HCT116 (cell line): ENCODE results near the gene CACNA1A. TPM values are rescaled to one million over a fixed set of nuclear protein-coding genes. Genes with fewer than 3 reads are reported as not detected.

Source experiments
- ATAC-seq: fragments of 200-7000 bp; cut with Tn5 transposase; 2 replicates; pipeline ENCODE4 v1.9.1; 2020; ENCODE audit warnings: mild to moderate bottlenecking, moderate library complexity
- BruUV-seq: library from RNA; stranded (reverse); fragments of 400-500 nt; replicated peaks from 2 replicates; lab custom pipeline; 2021; lab: Mats Ljungman, UMichigan
- CTCF ChIA-PET: fragments of 300-600 bp; sonication (Branson Sonifier 250); formaldehyde crosslinking; loops from one replicate; lab custom pipeline; 2021; ENCODE audit warnings: antibody characterized with exemption; lab: Charles Lee
- POLR2A ChIA-PET: fragments of 300-600, 350-600 bp; sonication (Branson Sonifier 250); formaldehyde crosslinking; loops from one replicate; lab custom pipeline; 2021; ENCODE audit warnings: antibody characterized with exemption; lab: Charles Lee
- RAD21 ChIA-PET, 2 experiments: fragments of 300-600 bp; sonication (Branson Sonifier 250); formaldehyde crosslinking; loops; one replicate each; lab custom pipeline; 2023; ENCODE audit warnings: low total read pairs in 2 of 2; ENCODE audit not compliant: uncharacterized antibody in 2 of 2, unreplicated experiment in 2 of 2, low non-redundant PET in 1 of 2; lab: Charles Lee
- DNase-seq: peaks from one replicate; pipeline ENCODE4 v3.0.0-alpha.2; 2010; ENCODE audit warnings: low read depth, low spot score
- H2AFZ ChIP-seq: fragments of 200-600 bp; shearing (Covaris generic), sonication (generic); 2 replicates; pipeline ENCODE4 v1.6.1; 2017; ENCODE audit warnings: low read depth, mixed run types, mixed read lengths, antibody characterized with exemption, low read length; ENCODE audit not compliant: poor library complexity, severe bottlenecking
- H3K27ac ChIP-seq: 2 replicates; pipeline ENCODE4 v1.5.1; 2012; ENCODE audit warnings: low read depth, low read length
- H3K27me3 ChIP-seq: fragments of 200-600 bp; sonication (generic); 2 replicates; pipeline ENCODE4 v1.6.1; 2016; ENCODE audit warnings: mixed run types, low read length, mixed read lengths; ENCODE audit not compliant: insufficient read depth
- H3K36me3 ChIP-seq, 2 experiments: fragments of 200-500 bp in 1 of 2; fragments of 200-600 bp in 1 of 2; sonication (Bioruptor generic) in 1 of 2; sonication (generic) in 1 of 2; 2 replicates each; pipeline versions ENCODE4 v1.5.1 to v1.6.1; 2014 to 2016; ENCODE audit warnings: low read length in 2 of 2, inconsistent platforms in 1 of 2, mixed read lengths in 1 of 2, mixed run types in 1 of 2; ENCODE audit not compliant: insufficient read depth in 2 of 2, control insufficient read depth in 1 of 2
- H3K4me1 ChIP-seq, 2 experiments: fragments of 200-600 bp in 1 of 2; sonication (generic) in 1 of 2; 2 replicates each; pipeline versions ENCODE4 v1.5.1 to v1.6.1; 2012 to 2017; ENCODE audit warnings: low read length in 2 of 2, inconsistent platforms in 1 of 2, mild to moderate bottlenecking in 1 of 2, mixed read lengths in 1 of 2, mixed run types in 1 of 2, moderate library complexity in 1 of 2; ENCODE audit not compliant: insufficient read depth in 2 of 2, control insufficient read depth in 1 of 2
- H3K4me2 ChIP-seq: fragments of 200-600 bp; sonication (generic); 2 replicates; pipeline ENCODE4 v1.6.1; 2017; ENCODE audit warnings: mixed run types, low read length, mixed read lengths
- H3K4me3 ChIP-seq, 2 experiments: fragments of 200-600 bp in 1 of 2; sonication (generic) in 1 of 2; replicated peaks in 1 of 2; 2 replicates each; pipeline ENCODE4 v1.5.1; 2011 to 2016; ENCODE audit warnings: low read length in 2 of 2, control low read depth in 1 of 2, low read depth in 1 of 2, mild to moderate bottlenecking in 1 of 2, mixed read lengths in 1 of 2, mixed run types in 1 of 2
- H3K79me2 ChIP-seq: fragments of 200-600 bp; sonication (generic); 2 replicates; pipeline ENCODE4 v1.6.1; 2017; ENCODE audit warnings: mild to moderate bottlenecking, mixed run types, low read length, moderate library complexity, mixed read lengths; ENCODE audit not compliant: insufficient read depth
- H3K9ac ChIP-seq: fragments of 200-600 bp; sonication (generic); 2 replicates; pipeline ENCODE4 v1.6.1; 2016; ENCODE audit warnings: low read length, mixed read lengths
- H3K9me2 ChIP-seq: fragments of 200-600 bp; sonication (generic), shearing (Covaris generic); 2 replicates; pipeline ENCODE4 v1.6.1; 2017; ENCODE audit warnings: mixed run types, mild to moderate bottlenecking, moderate library complexity; ENCODE audit not compliant: insufficient read depth
- H3K9me3 ChIP-seq, 2 experiments: fragments of 200-500 bp in 1 of 2; fragments of 200-600 bp in 1 of 2; sonication (Bioruptor generic) in 1 of 2; sonication (generic) in 1 of 2; 2 replicates each; pipeline ENCODE4 v1.6.1; 2014 to 2017; ENCODE audit warnings: low read length in 2 of 2, mixed read lengths in 2 of 2, inconsistent platforms in 1 of 2, low read depth in 1 of 2, mild to moderate bottlenecking in 1 of 2, mixed run types in 1 of 2, moderate library complexity in 1 of 2; ENCODE audit not compliant: control insufficient read depth in 1 of 2, insufficient read depth in 1 of 2
- H4K20me1 ChIP-seq: fragments of 200-600 bp; sonication (generic), shearing (Covaris generic); 2 replicates; pipeline ENCODE4 v1.6.1; 2017; ENCODE audit warnings: mixed run types, mild to moderate bottlenecking, moderate library complexity; ENCODE audit not compliant: insufficient read depth
- ATF3 ChIP-seq: IDR thresholded peaks from 2 replicates; pipeline ENCODE4 v1.6.1; 2012
- EGR1 ChIP-seq: IDR thresholded peaks from 2 replicates; pipeline ENCODE4 v1.6.1; 2012; ENCODE audit warnings: low read depth
- ELF1 ChIP-seq: IDR thresholded peaks from 2 replicates; pipeline ENCODE4 v1.6.1; 2012; ENCODE audit warnings: low read depth, borderline replicate concordance
- EZH2phosphoT487 ChIP-seq: fragments of 200-600 bp; IDR thresholded peaks from 2 replicates; pipeline ENCODE4 v1.6.1; 2018; ENCODE audit warnings: antibody characterized with exemption, borderline replicate concordance
- JUND ChIP-seq: IDR thresholded peaks from 2 replicates; pipeline ENCODE4 v1.6.1; 2012
- MAX ChIP-seq: IDR thresholded peaks from 2 replicates; pipeline ENCODE4 v1.6.1; 2012
- RAD21 ChIP-seq: IDR thresholded peaks from 2 replicates; pipeline ENCODE4 v1.6.1; 2012; ENCODE audit warnings: low read depth, mild to moderate bottlenecking
- SIN3A ChIP-seq: IDR thresholded peaks from 2 replicates; pipeline ENCODE4 v1.6.1; 2012; ENCODE audit warnings: low read depth
- SP1 ChIP-seq: IDR thresholded peaks from 2 replicates; pipeline ENCODE4 v1.6.1; 2012; ENCODE audit warnings: low read depth
- SRF ChIP-seq: IDR thresholded peaks from 2 replicates; pipeline ENCODE4 v1.6.1; 2012; ENCODE audit warnings: low read depth
- TCF7L2 ChIP-seq: IDR thresholded peaks from 2 replicates; pipeline ENCODE4 v1.7.0; 2011; ENCODE audit warnings: borderline replicate concordance, inconsistent platforms; ENCODE audit not compliant: insufficient read depth, insufficient read length; ENCODE audit errors: extremely low read depth
- YY1 ChIP-seq: IDR thresholded peaks from 2 replicates; pipeline ENCODE4 v1.6.1; 2011; ENCODE audit warnings: low read length, low read depth, moderate library complexity, mild to moderate bottlenecking; ENCODE audit not compliant: insufficient replicate concordance; ENCODE audit errors: extremely low read depth
- ZNF274 ChIP-seq: fragments of 200-500 bp; sonication (Bioruptor generic); IDR thresholded peaks from 2 replicates; pipeline ENCODE4 v1.6.1; 2014; ENCODE audit warnings: mild to moderate bottlenecking, low read depth, low read length, inconsistent platforms
- intact Hi-C: fragments of 100-400 bp; cut with micrococcal nuclease; formaldehyde crosslinking; loops from 2 replicates; pipeline ENCODE4 v1.10.0; 2022
- total RNA-seq: library from RNA; stranded (reverse); gene quantifications from one replicate; pipeline ENCODE4 v1.2.1, GENCODE V29; 2021; ENCODE audit not compliant: unreplicated experiment
- TF ChIP-seq, protein P1 (sequence below): IDR thresholded peaks from 2 replicates; pipeline ENCODE4 v1.6.1; 2012; ENCODE audit warnings: low read depth
- TF ChIP-seq, protein P2 (sequence below): IDR thresholded peaks from 2 replicates; pipeline ENCODE4 v1.6.1; 2011; ENCODE audit warnings: mild to moderate bottlenecking, low read length, moderate library complexity; ENCODE audit not compliant: insufficient replicate concordance; ENCODE audit errors: extremely low read depth

The CACNA1A gene
- total RNA-seq, 1 experiment from 2014 or later = 7.5 TPM

DNA sequence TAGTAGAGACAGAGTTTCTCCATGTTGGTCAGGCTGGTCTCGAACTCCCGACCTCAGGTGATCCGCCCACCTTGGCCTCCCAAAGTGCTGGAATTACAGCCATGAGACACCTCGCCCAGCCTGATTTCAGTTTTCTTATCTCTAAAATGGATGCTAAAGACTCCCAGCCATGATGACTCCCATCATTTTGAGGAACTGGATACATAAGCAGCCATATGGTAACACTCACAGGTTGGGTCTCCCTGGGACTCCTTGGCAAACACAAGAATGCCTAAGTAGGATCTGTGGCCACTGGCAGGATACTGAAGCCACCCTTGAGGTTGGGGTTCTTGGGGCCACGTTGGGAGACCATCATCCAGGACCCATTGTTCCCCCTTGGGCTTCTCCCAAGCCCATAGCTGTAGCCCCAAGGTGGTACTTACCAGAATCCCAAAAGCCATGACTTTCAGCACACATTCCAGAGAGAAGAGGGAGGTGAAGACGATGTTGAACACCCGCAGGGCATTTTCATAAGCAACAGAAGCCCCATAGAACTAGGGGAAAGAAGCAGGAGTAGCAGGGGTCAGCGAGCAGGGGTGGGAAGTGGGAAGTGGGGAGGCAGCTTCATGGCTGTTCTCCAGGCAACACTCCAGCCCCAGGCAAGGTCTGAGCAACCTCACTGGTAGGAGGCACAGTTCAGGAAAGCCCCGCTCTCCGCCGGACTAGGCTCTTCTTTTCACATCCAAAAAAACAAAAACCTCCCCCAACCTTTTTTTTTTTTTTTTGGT is 253.5 kb downstream of the CACNA1A start:
- ChIA-PET CTCF (no interaction called here), RAD21 (no interaction called here)

More for the DNA sequence above, 253.5 kb downstream of the CACNA1A start:
- DNase-seq (no peak), ATAC-seq (no peak)
- no peaks in the 10 kb centered on the region for H3K36me3 ChIP-seq
- no peak overlapping the region for H3K4me2 ChIP-seq
- no TSS peak for BruUV-seq
- no peaks in the 10 kb centered on the region for H3K27me3 ChIP-seq
- H3K4me1 ChIP-seq = peaks cover 0 to 14% of the 10 kb centered on the region in 2 experiments; a peak in 2 of 4 replicates
- TF ChIP-seq, protein P1, sequence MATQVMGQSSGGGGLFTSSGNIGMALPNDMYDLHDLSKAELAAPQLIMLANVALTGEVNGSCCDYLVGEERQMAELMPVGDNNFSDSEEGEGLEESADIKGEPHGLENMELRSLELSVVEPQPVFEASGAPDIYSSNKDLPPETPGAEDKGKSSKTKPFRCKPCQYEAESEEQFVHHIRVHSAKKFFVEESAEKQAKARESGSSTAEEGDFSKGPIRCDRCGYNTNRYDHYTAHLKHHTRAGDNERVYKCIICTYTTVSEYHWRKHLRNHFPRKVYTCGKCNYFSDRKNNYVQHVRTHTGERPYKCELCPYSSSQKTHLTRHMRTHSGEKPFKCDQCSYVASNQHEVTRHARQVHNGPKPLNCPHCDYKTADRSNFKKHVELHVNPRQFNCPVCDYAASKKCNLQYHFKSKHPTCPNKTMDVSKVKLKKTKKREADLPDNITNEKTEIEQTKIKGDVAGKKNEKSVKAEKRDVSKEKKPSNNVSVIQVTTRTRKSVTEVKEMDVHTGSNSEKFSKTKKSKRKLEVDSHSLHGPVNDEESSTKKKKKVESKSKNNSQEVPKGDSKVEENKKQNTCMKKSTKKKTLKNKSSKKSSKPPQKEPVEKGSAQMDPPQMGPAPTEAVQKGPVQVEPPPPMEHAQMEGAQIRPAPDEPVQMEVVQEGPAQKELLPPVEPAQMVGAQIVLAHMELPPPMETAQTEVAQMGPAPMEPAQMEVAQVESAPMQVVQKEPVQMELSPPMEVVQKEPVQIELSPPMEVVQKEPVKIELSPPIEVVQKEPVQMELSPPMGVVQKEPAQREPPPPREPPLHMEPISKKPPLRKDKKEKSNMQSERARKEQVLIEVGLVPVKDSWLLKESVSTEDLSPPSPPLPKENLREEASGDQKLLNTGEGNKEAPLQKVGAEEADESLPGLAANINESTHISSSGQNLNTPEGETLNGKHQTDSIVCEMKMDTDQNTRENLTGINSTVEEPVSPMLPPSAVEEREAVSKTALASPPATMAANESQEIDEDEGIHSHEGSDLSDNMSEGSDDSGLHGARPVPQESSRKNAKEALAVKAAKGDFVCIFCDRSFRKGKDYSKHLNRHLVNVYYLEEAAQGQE = no peak
- no peak for TF ChIP-seq ZNF274
- no peak for TF ChIP-seq MAX
- no peak for TF ChIP-seq RAD21
- no peak for TF ChIP-seq JUND
- TF ChIP-seq, protein P2, sequence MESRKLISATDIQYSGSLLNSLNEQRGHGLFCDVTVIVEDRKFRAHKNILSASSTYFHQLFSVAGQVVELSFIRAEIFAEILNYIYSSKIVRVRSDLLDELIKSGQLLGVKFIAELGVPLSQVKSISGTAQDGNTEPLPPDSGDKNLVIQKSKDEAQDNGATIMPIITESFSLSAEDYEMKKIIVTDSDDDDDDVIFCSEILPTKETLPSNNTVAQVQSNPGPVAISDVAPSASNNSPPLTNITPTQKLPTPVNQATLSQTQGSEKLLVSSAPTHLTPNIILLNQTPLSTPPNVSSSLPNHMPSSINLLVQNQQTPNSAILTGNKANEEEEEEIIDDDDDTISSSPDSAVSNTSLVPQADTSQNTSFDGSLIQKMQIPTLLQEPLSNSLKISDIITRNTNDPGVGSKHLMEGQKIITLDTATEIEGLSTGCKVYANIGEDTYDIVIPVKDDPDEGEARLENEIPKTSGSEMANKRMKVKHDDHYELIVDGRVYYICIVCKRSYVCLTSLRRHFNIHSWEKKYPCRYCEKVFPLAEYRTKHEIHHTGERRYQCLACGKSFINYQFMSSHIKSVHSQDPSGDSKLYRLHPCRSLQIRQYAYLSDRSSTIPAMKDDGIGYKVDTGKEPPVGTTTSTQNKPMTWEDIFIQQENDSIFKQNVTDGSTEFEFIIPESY = no peak
- no peak for TF ChIP-seq SP1
- TF ChIP-seq EGR1 = no peak
- no peak for TF ChIP-seq SRF
- TF ChIP-seq ELF1 = no peak
- TF ChIP-seq ATF3 = no peak
- no peak for TF ChIP-seq EZH2phosphoT487
- no peak for TF ChIP-seq YY1
- no peak for TF ChIP-seq SIN3A
- TF ChIP-seq TCF7L2 = no peak
- no peaks in the 10 kb centered on the region for H3K9me2 ChIP-seq
- no peak overlapping the region for H3K9ac ChIP-seq
- H3K4me3 ChIP-seq = no peak overlapping the region
- H4K20me1 ChIP-seq = no peaks in the 10 kb centered on the region
- no peaks in the 10 kb centered on the region for H3K79me2 ChIP-seq
- no peak overlapping the region for H2AFZ ChIP-seq
- H3K9me3 ChIP-seq = peaks cover 0 to 13% of the 10 kb centered on the region in 2 experiments; a peak in 1 of 4 replicates
- no peak overlapping the region for H3K27ac ChIP-seq
- POLR2A ChIA-PET = no interaction called here
- intact Hi-C loops = no loop called here
